HepG2 (cell line): ENCODE data around the gene NKX1-2. TPM values are rescaled to one million over a fixed set of nuclear protein-coding genes. Genes with fewer than 3 reads are reported as not detected.
A peak's percentile ranks its signal among the peaks of the same experiment; 100 is the strongest.

ENCODE experiments used
- ATF6 ChIP-seq: sonication (generic); formaldehyde crosslinking; conservative IDR thresholded peaks from 2 replicates; pipeline ENCODE4 v1.4.0; 2020; ENCODE audit warnings: missing genetic modification reagents
- EP300 ChIP-seq, 3 experiments: sonication (generic) in 1 of 3; formaldehyde crosslinking in 1 of 3; IDR thresholded peaks; 2 replicates each; pipeline versions ENCODE4 v1.5.1 to v1.6.1; 2011 to 2020; ENCODE audit warnings: low read depth in 2 of 3, low read length in 2 of 3, borderline replicate concordance in 1 of 3, improper control_type of control experiment in 1 of 3, mild to moderate bottlenecking in 1 of 3, missing genetic modification reagents in 1 of 3, moderate library complexity in 1 of 3
- GABPB1 ChIP-seq: IDR thresholded peaks from 2 replicates; pipeline ENCODE4 v1.6.1; 2016; ENCODE audit warnings: mild to moderate bottlenecking, missing genetic modification reagents, moderate library complexity, missing compliant biosample characterization
- GATAD1 ChIP-seq: IDR thresholded peaks from 2 replicates; pipeline ENCODE4 v1.6.1; 2016; ENCODE audit warnings: missing genetic modification reagents, missing compliant biosample characterization
- HNF4A ChIP-seq: sonication (generic); formaldehyde crosslinking; IDR thresholded peaks from 2 replicates; pipeline ENCODE4 v1.4.0; 2020; ENCODE audit warnings: missing genetic modification reagents
- KDM6A ChIP-seq: IDR thresholded peaks from 2 replicates; pipeline ENCODE4 v1.6.1; 2016; ENCODE audit warnings: low read depth
- MAFK ChIP-seq, 2 experiments: IDR thresholded peaks in 1 of 2; conservative IDR thresholded peaks in 1 of 2; 2 replicates each; pipeline ENCODE4 v1.6.1; 2011; ENCODE audit warnings: improper control_type of control experiment in 2 of 2, low read length in 2 of 2
- MYNN ChIP-seq: sonication (generic); formaldehyde crosslinking; IDR thresholded peaks from 2 replicates; pipeline ENCODE4 v1.4.0; 2020; ENCODE audit warnings: mild to moderate bottlenecking, low read depth, missing genetic modification reagents
- NFKBIZ ChIP-seq: IDR thresholded peaks from 2 replicates; pipeline ENCODE4 v1.6.1; 2018; ENCODE audit warnings: missing genetic modification reagents, missing compliant biosample characterization
- RFX5 ChIP-seq: IDR thresholded peaks from 2 replicates; pipeline ENCODE4 v1.6.1; 2011; ENCODE audit warnings: low read depth, low read length, improper control_type of control experiment
- SIX4 ChIP-seq: sonication (generic); formaldehyde crosslinking; IDR thresholded peaks from 2 replicates; pipeline ENCODE4 v1.4.0; 2020; ENCODE audit warnings: missing genetic modification reagents
- ZNF24 ChIP-seq: fragments of 450-650 bp; IDR thresholded peaks from 2 replicates; pipeline ENCODE4 v1.6.1; 2017; ENCODE audit warnings: antibody characterized with exemption, mild to moderate bottlenecking
- ZNF275 ChIP-seq: sonication (generic); formaldehyde crosslinking; IDR thresholded peaks from 2 replicates; pipeline ENCODE4 v1.8.0; 2022; ENCODE audit warnings: missing genetic modification reagents, mild to moderate bottlenecking, inconsistent platforms, borderline replicate concordance
- polyA plus RNA-seq, 8 experiments: library from polyadenylated mRNA; depleted of rRNA in 3 of 8; stranded (reverse) in 7 of 8; unstranded in 1 of 8; fragments of >200 nt; fragmentation: Illumina TruSeq in 4 of 8; extraction: Trizol in 4 of 8; gene quantifications; 2 replicates each; pipeline versions ENCODE4 v1.2.1 to v1.2.3, GENCODE V29; 2011 to 2016; ENCODE audit warnings: low read depth in 4 of 8, missing spikeins in 1 of 8, mixed read lengths in 1 of 8; ENCODE audit not compliant: insufficient read depth in 1 of 8
- total RNA-seq, 5 experiments: library from RNA; depleted of rRNA; stranded (reverse); fragments of >200 nt; fragmentation: Illumina TruSeq; extraction: Trizol; gene quantifications; 2 replicates each; pipeline ENCODE4 v1.2.3, GENCODE V29; 2016; ENCODE audit warnings: low read depth in 1 of 5
- TF ChIP-seq, protein P1 (sequence below): sonication (generic); formaldehyde crosslinking; IDR thresholded peaks from 2 replicates; pipeline ENCODE4 v1.4.0; 2020; ENCODE audit warnings: mild to moderate bottlenecking, missing genetic modification reagents
- TF ChIP-seq, protein P2 (sequence below): IDR thresholded peaks from 2 replicates; pipeline ENCODE4 v1.6.1; 2012; ENCODE audit warnings: low read length, improper control_type of control experiment
- TF ChIP-seq, protein P3 (sequence below): IDR thresholded peaks from 2 replicates; pipeline ENCODE4 v1.6.1; 2016; ENCODE audit warnings: low read depth, borderline replicate concordance

NKX1-2 gene
- total and polyA plus RNA-seq, 2 of the 13 experiments (the other 11 are each of a cell fraction or from before 2014, with no cell fraction given): not detected

- TF ChIP-seq, protein P1, sequence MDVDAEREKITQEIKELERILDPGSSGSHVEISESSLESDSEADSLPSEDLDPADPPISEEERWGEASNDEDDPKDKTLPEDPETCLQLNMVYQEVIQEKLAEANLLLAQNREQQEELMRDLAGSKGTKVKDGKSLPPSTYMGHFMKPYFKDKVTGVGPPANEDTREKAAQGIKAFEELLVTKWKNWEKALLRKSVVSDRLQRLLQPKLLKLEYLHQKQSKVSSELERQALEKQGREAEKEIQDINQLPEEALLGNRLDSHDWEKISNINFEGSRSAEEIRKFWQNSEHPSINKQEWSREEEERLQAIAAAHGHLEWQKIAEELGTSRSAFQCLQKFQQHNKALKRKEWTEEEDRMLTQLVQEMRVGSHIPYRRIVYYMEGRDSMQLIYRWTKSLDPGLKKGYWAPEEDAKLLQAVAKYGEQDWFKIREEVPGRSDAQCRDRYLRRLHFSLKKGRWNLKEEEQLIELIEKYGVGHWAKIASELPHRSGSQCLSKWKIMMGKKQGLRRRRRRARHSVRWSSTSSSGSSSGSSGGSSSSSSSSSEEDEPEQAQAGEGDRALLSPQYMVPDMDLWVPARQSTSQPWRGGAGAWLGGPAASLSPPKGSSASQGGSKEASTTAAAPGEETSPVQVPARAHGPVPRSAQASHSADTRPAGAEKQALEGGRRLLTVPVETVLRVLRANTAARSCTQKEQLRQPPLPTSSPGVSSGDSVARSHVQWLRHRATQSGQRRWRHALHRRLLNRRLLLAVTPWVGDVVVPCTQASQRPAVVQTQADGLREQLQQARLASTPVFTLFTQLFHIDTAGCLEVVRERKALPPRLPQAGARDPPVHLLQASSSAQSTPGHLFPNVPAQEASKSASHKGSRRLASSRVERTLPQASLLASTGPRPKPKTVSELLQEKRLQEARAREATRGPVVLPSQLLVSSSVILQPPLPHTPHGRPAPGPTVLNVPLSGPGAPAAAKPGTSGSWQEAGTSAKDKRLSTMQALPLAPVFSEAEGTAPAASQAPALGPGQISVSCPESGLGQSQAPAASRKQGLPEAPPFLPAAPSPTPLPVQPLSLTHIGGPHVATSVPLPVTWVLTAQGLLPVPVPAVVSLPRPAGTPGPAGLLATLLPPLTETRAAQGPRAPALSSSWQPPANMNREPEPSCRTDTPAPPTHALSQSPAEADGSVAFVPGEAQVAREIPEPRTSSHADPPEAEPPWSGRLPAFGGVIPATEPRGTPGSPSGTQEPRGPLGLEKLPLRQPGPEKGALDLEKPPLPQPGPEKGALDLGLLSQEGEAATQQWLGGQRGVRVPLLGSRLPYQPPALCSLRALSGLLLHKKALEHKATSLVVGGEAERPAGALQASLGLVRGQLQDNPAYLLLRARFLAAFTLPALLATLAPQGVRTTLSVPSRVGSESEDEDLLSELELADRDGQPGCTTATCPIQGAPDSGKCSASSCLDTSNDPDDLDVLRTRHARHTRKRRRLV: peak; percentile 69; the same call in 1 of the 2 replicates
- TF ChIP-seq RFX5 (peak; percentile 63), MAFK (conservative IDR thresholded peaks at IDR 0.05 in 1 of 2, IDR thresholded peaks at IDR 0.05 in 1 of 2; ENCODE audit: low read length in 2 of 2) (no peak), KDM6A (no peak), SIX4 (no peak), ATF6 (no peak), MYNN (CRISPR knock-in tag) (peak; percentile 64; the same call in 1 of the 2 replicates), GATAD1 (CRISPR knock-in tag) (0 out of 2 replicates have a peak, but pooled peaks have one; percentile 24), ZNF24 (no peak), GABPB1 (CRISPR knock-in tag) (peak; percentile 63; the same call in 1 of the 2 replicates), HNF4A (CRISPR knock-in tag) (peak; percentile 58), EP300 (IDR thresholded peaks at IDR 0.05; ENCODE audit: low read depth in 2 of 2, low read length in 2 of 2) (peak in 1 of 2 experiments; percentile 26; a peak in 2 of 4 replicates), EP300 (CRISPR knock-in tag; IDR thresholded peaks at IDR 0.05; ENCODE audit: borderline replicate concordance) (no peak), NFKBIZ (CRISPR knock-in tag) (no peak), ZNF275 (CRISPR knock-in tag) (peak; percentile 60; the same call in 1 of the 2 replicates)
- TF ChIP-seq, protein P2, sequence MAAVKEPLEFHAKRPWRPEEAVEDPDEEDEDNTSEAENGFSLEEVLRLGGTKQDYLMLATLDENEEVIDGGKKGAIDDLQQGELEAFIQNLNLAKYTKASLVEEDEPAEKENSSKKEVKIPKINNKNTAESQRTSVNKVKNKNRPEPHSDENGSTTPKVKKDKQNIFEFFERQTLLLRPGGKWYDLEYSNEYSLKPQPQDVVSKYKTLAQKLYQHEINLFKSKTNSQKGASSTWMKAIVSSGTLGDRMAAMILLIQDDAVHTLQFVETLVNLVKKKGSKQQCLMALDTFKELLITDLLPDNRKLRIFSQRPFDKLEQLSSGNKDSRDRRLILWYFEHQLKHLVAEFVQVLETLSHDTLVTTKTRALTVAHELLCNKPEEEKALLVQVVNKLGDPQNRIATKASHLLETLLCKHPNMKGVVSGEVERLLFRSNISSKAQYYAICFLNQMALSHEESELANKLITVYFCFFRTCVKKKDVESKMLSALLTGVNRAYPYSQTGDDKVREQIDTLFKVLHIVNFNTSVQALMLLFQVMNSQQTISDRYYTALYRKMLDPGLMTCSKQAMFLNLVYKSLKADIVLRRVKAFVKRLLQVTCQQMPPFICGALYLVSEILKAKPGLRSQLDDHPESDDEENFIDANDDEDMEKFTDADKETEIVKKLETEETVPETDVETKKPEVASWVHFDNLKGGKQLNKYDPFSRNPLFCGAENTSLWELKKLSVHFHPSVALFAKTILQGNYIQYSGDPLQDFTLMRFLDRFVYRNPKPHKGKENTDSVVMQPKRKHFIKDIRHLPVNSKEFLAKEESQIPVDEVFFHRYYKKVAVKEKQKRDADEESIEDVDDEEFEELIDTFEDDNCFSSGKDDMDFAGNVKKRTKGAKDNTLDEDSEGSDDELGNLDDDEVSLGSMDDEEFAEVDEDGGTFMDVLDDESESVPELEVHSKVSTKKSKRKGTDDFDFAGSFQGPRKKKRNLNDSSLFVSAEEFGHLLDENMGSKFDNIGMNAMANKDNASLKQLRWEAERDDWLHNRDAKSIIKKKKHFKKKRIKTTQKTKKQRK: no peak
- TF ChIP-seq, protein P3, sequence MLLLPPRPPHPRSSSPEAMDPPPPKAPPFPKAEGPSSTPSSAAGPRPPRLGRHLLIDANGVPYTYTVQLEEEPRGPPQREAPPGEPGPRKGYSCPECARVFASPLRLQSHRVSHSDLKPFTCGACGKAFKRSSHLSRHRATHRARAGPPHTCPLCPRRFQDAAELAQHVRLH: no peak
These were observed 30.9 kb downstream of the NKX1-2 start, which contains the start of gene OAT (continued) for GRCh38 chr10:124418726-124419501.
